ENCODE measurements around the gene SULT2A1. TPM values are rescaled to one million over a fixed set of nuclear protein-coding genes. Genes with fewer than 3 reads are reported as not detected.

Gene SULT2A1
- total and polyA plus RNA-seq, 7 donors, result not detected

DNA sequence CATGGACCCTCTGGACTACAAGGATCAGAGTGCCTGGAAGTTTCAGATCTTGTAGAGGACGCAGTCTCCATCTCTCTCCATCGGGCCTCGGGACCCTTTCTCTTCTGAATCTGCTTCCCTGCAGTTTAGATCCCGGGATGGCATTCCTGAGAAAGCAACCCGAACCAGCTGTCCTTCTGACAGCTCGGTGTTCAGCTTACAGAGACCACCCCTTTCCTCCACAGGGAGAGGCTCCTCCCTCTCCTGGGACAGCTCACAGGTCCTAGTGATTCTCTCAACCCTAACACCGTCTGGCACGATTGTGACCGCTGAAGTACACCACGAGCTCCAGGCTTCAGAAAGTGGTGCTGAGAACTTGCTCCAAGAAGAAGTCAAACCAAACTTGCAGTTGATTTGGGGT, 46.2 kb downstream of the SULT2A1 start:
- Histone ChIP-seq H3K27me3 (ENCODE audit: insufficient read depth in 3 of 3, low read length in 2 of 3) (peaks cover 0 to 20% (median 8%) of the 10 kb centered on the region in 3 donors), H3K4me1 (no peaks in the 10 kb centered on the region), H3K9me3 (no peaks in the 10 kb centered on the region), H3K36me3 (ENCODE audit: insufficient read depth in 1 of 2, low read depth in 1 of 2) (no peaks in the 10 kb centered on the region), H3K4me3 (no peak overlapping the region), H3K27ac (no peak overlapping the region)
- ATAC-seq (no peak), DNase-seq (no peak)
- 12 to 22% (median 21%) methylated on average over 10 of the region's 10 CpGs for WGBS, 3 donors
- no peak for TF ChIP-seq CTCF (IDR thresholded peaks at IDR 0.05)
- intact Hi-C loops (cut with DNase I), result no loop called here

DNA sequence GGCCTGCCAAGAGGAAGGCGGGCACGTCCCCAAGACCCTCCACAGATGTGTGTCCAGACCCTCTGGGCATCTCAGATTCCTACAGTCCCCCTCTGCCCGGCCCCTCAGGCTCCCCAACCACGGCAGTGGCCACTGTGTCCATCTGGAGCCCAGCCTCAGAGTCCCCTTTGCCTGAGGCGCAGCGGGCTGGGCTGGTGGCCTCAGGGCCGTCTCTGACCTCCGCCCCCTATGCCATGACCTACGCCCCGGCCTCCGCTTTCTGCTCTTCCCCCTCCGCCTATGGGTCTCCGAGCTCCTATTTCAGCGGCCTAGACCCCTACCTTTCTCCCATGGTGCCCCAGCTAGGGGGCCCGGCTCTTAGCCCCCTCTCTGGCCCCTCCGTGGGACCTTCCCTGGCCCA, 46.7 kb downstream of the SULT2A1 start:
- TF ChIP-seq CTCF (IDR thresholded peaks at IDR 0.05), result no peak
- H3K27me3 ChIP-seq (ENCODE audit: insufficient read depth in 3 of 3, low read length in 2 of 3), result peaks cover 0 to 20% (median 8%) of the 10 kb centered on the region in 3 donors
- no peak for ATAC-seq

DNA sequence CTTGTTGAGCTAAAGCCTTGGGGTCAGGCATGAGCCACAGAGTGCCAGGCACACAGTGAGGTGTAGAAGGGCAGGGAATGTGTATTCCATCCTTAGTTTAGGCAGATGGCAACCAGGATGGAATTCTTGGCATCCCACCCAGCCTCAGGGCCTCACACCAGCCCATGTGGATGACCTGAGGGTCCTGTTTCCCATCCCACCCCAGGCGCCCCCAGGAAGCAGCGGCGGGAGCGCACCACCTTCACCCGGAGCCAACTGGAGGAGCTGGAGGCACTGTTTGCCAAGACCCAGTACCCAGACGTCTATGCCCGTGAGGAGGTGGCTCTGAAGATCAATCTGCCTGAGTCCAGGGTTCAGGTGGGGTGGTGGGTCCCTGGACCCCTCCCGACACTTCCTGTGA, 50.1 kb downstream of the SULT2A1 start:
- peaks cover 0 to 8% (median 4%) of the 10 kb centered on the region in 3 donors for H3K27me3 ChIP-seq (ENCODE audit: insufficient read depth in 3 of 3, low read length in 2 of 3)
- no peaks in the 10 kb centered on the region for H3K36me3 ChIP-seq (ENCODE audit: insufficient read depth in 1 of 2, low read depth in 1 of 2)
- no peak overlapping the region for H3K27ac ChIP-seq
- intact Hi-C loops (cut with DNase I), result no loop called here
- ATAC-seq (no peak), DNase-seq (no peak)
- no peaks in the 10 kb centered on the region for H3K9me3 ChIP-seq
- no peak overlapping the region for H3K4me3 ChIP-seq
- H3K4me1 ChIP-seq, result no peaks in the 10 kb centered on the region
- WGBS, 3 donors, result 61 to 65% (median 64%) methylated on average over 7 to 8 of the region's 8 CpGs
- no peak for TF ChIP-seq CTCF (IDR thresholded peaks at IDR 0.05)

More for the DNA sequence above, 46.7 kb downstream of the SULT2A1 start:
- H3K9me3 ChIP-seq, result no peaks in the 10 kb centered on the region
- H3K27ac ChIP-seq, result no peak overlapping the region
- no peak for DNase-seq
- no peak overlapping the region for H3K4me3 ChIP-seq
- no peaks in the 10 kb centered on the region for H3K4me1 ChIP-seq
- WGBS, 3 donors, result 54 to 58% (median 54%) methylated on average over 16 of the region's 16 CpGs
- no peaks in the 10 kb centered on the region for H3K36me3 ChIP-seq (ENCODE audit: insufficient read depth in 1 of 2, low read depth in 1 of 2)
- intact Hi-C loops (cut with DNase I), result no loop called here

GRCh38 chr19:47832723-47833122, 53.4 kb downstream of the SULT2A1 start:
- ATAC-seq (no peak), DNase-seq (no peak)
- intact Hi-C loops (cut with DNase I), result no loop called here
- no peak for TF ChIP-seq CTCF (IDR thresholded peaks at IDR 0.05)
- 77 to 91% (median 87%) methylated on average over 4 of the region's 4 CpGs for WGBS, 3 donors
- H3K4me3 ChIP-seq, result no peak overlapping the region
- H3K36me3 ChIP-seq (ENCODE audit: insufficient read depth in 1 of 2, low read depth in 1 of 2), result no peaks in the 10 kb centered on the region
- no peaks in the 10 kb centered on the region for H3K4me1 ChIP-seq
- no peak overlapping the region for H3K27ac ChIP-seq
- H3K9me3 ChIP-seq, result no peaks in the 10 kb centered on the region
- peaks cover 0 to 3% (median 0%) of the 10 kb centered on the region in 3 donors for H3K27me3 ChIP-seq (ENCODE audit: insufficient read depth in 3 of 3, low read length in 2 of 3)

DNA sequence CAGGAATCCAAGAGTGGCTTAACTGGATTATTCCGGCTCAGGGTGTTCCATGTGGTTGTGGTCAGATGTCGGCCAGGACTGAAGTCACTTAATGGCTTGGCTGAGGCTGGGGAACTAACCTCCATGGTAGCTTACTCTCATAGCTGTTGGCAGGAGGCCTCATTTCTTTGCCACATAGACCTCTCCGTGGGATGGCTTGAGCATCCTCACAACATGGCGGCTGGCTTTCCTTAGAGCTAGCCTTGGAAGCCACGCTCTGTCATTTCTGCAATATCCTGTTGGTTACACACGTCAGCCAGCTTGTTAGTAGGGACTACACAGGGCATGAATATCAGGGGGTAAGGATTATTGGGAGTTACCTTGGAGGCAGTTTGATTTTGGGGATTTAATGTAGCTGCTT, 59.3 kb downstream of the SULT2A1 start:
- no peak for TF ChIP-seq CTCF (IDR thresholded peaks at IDR 0.05)
- 46 to 70% (median 66%) methylated on average over 6 of the region's 6 CpGs for WGBS, 3 donors
- no peak for DNase-seq
- intact Hi-C loops (cut with DNase I), result no loop called here
- ATAC-seq, result no peak
- Histone ChIP-seq H3K4me3 (no peak overlapping the region), H3K9me3 (no peaks in the 10 kb centered on the region), H3K36me3 (ENCODE audit: insufficient read depth in 1 of 2, low read depth in 1 of 2) (no peaks in the 10 kb centered on the region), H3K27ac (no peak overlapping the region), H3K27me3 (ENCODE audit: insufficient read depth in 3 of 3, low read length in 2 of 3) (peaks cover 0 to 13% (median 5%) of the 10 kb centered on the region in 3 donors), H3K4me1 (no peaks in the 10 kb centered on the region)
